Testis (tissue), 2 donors: Measurements from ENCODE around the gene ZBTB11.

ENCODE experiments used
- CTCF ChIP-seq, 3 experiments: fragments of 450-650 bp in 2 of 3; fragments of 200-600 bp in 1 of 3; sonication (generic) in 1 of 3; IDR thresholded peaks; one replicate each; pipeline ENCODE4 v1.5.1; 2016 to 2019; ENCODE audit warnings: antibody characterized with exemption in 3 of 3, mild to moderate bottlenecking in 2 of 3, moderate library complexity in 1 of 3
- POLR2A ChIP-seq: fragments of 450-650 bp; IDR thresholded peaks from one replicate; pipeline ENCODE4 v1.6.1; 2017; ENCODE audit warnings: antibody characterized with exemption, mild to moderate bottlenecking, moderate library complexity

- TF ChIP-seq POLR2A (no peak), CTCF (IDR thresholded peaks at IDR 0.05) (no peak)
Observed at GRCh38 chr3:101667331-101667730, 9.6 kb downstream of the ZBTB11 start.
